MM.1S (cell line): ENCODE results near the gene TRAPPC1.

Experiments
- DNase-seq: peaks from one replicate; pipeline ENCODE4 v3.0.0-alpha.2; 2015
- H2AFZ ChIP-seq: fragments of 300-600 bp; sonication (generic); 2 replicates; pipeline ENCODE4 v1.6.0; 2016; ENCODE audit warnings: antibody characterized with exemption, low read length
- H3F3A ChIP-seq: fragments of 300-600 bp; sonication (generic); 2 replicates; pipeline ENCODE4 v1.6.1; 2016; ENCODE audit warnings: mild to moderate bottlenecking, antibody characterized with exemption, low read length, moderate library complexity, mixed read lengths; ENCODE audit not compliant: insufficient read depth
- H3K27ac ChIP-seq: fragments of 300-600 bp; sonication (generic); 2 replicates; pipeline ENCODE4 v1.5.1; 2016; ENCODE audit warnings: mild to moderate bottlenecking, low read length
- H3K27me3 ChIP-seq: fragments of 300-600 bp; sonication (generic); replicated peaks from 2 replicates; pipeline ENCODE4 v1.6.0; 2016; ENCODE audit warnings: low read length; ENCODE audit not compliant: insufficient read depth
- H3K36me3 ChIP-seq: fragments of 300-600 bp; sonication (generic); replicated peaks from 2 replicates; pipeline ENCODE4 v1.6.1; 2016; ENCODE audit warnings: mild to moderate bottlenecking, low read length, mixed read lengths; ENCODE audit not compliant: insufficient read depth
- H3K4me1 ChIP-seq: fragments of 300-600 bp; sonication (generic); 2 replicates; pipeline ENCODE4 v1.6.1; 2016; ENCODE audit warnings: low read length, mixed read lengths
- H3K4me2 ChIP-seq: fragments of 300-600 bp; sonication (generic); 2 replicates; pipeline ENCODE4 v1.6.0; 2016; ENCODE audit warnings: low read depth, low read length
- H3K4me3 ChIP-seq: fragments of 300-600 bp; sonication (generic); 2 replicates; pipeline ENCODE4 v1.5.1; 2016; ENCODE audit warnings: low read length, mixed read lengths
- H3K79me2 ChIP-seq: fragments of 300-600 bp; sonication (generic); 2 replicates; pipeline ENCODE4 v1.6.1; 2016; ENCODE audit warnings: mixed run types, low read length, mixed read lengths
- H3K9ac ChIP-seq: fragments of 300-600 bp; sonication (generic); 2 replicates; pipeline ENCODE4 v1.6.1; 2016; ENCODE audit warnings: low read length, mixed read lengths
- H3K9me2 ChIP-seq: fragments of 300-600 bp; sonication (generic); replicated peaks from 2 replicates; pipeline ENCODE4 v1.6.1; 2016; ENCODE audit warnings: mild to moderate bottlenecking, low read length, mixed read lengths; ENCODE audit not compliant: insufficient read depth
- H3K9me3 ChIP-seq: fragments of 300-600 bp; sonication (generic); replicated peaks from 2 replicates; pipeline ENCODE4 v1.6.1; 2016; ENCODE audit warnings: mild to moderate bottlenecking, low read length, mixed read lengths; ENCODE audit not compliant: insufficient read depth
- H4K20me1 ChIP-seq: fragments of 300-600 bp; sonication (generic); 2 replicates; pipeline ENCODE4 v1.6.1; 2016; ENCODE audit warnings: mild to moderate bottlenecking, low read length, moderate library complexity, mixed read lengths; ENCODE audit not compliant: insufficient read depth
- EZH2 ChIP-seq: fragments of 300-600 bp; sonication (generic); optimal IDR thresholded peaks from 2 replicates; pipeline ENCODE3; 2017; ENCODE audit warnings: low read depth, mild to moderate bottlenecking, antibody characterized with exemption, low read length, mixed read lengths
- EZH2phosphoT487 ChIP-seq: fragments of 300-600 bp; sonication (generic); IDR thresholded peaks from 2 replicates; pipeline ENCODE4 v1.6.1; 2018; ENCODE audit warnings: antibody characterized with exemption, low read length
- TF ChIP-seq, protein P1 (sequence below): fragments of 300-600 bp; sonication (generic); IDR thresholded peaks from 2 replicates; pipeline ENCODE4 v1.5.1; 2016; ENCODE audit warnings: antibody characterized with exemption, low read length, mixed read lengths

The TRAPPC1 gene

DNA sequence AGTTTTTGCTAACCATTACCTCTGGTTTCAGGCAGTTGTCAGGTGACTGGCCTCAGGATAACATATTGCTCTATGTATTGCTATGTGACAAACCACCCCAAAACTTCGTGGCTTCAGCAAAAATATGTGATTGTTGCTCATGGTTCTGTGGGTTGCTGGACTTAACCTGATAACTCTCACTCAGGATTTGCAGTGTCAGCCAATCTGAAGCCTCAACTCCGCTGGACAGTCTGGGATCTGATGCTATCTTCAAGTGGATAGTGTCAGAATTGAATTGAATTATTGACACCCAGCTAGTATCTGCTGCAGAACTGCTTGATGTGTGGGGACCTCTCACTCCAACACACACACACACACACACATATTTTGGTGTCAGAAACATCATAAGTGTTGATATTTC is 36.0 kb upstream of the TRAPPC1 start:
- no peak overlapping the region for H3K27ac ChIP-seq
- H3K27me3 ChIP-seq: peaks cover 17% of the 10 kb centered on the region
- H3K36me3 ChIP-seq: no peaks in the 10 kb centered on the region
- no peak overlapping the region for H3K4me3 ChIP-seq
- no peaks in the 10 kb centered on the region for H3K4me1 ChIP-seq
- no peaks in the 10 kb centered on the region for H4K20me1 ChIP-seq
- H3K79me2 ChIP-seq: no peaks in the 10 kb centered on the region
- H3K9ac ChIP-seq: no peak overlapping the region
- H2AFZ ChIP-seq: no peak overlapping the region
- no peak for TF ChIP-seq EZH2phosphoT487
- TF ChIP-seq EZH2: no peak
- TF ChIP-seq, protein P1, sequence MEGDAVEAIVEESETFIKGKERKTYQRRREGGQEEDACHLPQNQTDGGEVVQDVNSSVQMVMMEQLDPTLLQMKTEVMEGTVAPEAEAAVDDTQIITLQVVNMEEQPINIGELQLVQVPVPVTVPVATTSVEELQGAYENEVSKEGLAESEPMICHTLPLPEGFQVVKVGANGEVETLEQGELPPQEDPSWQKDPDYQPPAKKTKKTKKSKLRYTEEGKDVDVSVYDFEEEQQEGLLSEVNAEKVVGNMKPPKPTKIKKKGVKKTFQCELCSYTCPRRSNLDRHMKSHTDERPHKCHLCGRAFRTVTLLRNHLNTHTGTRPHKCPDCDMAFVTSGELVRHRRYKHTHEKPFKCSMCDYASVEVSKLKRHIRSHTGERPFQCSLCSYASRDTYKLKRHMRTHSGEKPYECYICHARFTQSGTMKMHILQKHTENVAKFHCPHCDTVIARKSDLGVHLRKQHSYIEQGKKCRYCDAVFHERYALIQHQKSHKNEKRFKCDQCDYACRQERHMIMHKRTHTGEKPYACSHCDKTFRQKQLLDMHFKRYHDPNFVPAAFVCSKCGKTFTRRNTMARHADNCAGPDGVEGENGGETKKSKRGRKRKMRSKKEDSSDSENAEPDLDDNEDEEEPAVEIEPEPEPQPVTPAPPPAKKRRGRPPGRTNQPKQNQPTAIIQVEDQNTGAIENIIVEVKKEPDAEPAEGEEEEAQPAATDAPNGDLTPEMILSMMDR: no peak
- 0 out of 2 replicates have a peak, but pooled peaks cover 2% of the 10 kb centered on the region for H3F3A ChIP-seq
- DNase-seq: no peak
- no peak overlapping the region for H3K4me2 ChIP-seq
- no peaks in the 10 kb centered on the region for H3K9me2 ChIP-seq
- H3K9me3 ChIP-seq: no peaks in the 10 kb centered on the region

DNA sequence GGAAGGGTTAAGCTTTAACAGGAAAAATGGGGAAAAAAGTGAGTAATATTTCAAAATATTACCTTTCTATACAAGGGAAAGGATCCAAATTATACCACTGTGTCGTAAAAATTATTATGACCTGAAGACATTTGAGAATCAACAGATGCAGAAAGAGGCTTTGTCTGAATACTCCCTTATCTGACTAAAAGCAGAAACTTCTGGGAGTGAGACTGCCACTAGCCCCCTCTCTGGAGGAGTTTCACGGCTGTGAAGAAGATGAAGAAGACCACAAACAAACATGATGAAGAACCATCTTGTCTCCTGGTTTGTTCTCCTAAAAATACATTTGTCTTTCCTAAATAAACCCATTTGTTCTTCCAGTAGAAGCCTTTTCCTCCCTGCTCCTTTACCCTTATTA is 29.7 kb upstream of the TRAPPC1 start:
- Histone ChIP-seq H3K27me3 (peaks cover 6% of the 10 kb centered on the region; the same call in 1 of the 2 replicates), H3K9ac (no peak overlapping the region)

DNA sequence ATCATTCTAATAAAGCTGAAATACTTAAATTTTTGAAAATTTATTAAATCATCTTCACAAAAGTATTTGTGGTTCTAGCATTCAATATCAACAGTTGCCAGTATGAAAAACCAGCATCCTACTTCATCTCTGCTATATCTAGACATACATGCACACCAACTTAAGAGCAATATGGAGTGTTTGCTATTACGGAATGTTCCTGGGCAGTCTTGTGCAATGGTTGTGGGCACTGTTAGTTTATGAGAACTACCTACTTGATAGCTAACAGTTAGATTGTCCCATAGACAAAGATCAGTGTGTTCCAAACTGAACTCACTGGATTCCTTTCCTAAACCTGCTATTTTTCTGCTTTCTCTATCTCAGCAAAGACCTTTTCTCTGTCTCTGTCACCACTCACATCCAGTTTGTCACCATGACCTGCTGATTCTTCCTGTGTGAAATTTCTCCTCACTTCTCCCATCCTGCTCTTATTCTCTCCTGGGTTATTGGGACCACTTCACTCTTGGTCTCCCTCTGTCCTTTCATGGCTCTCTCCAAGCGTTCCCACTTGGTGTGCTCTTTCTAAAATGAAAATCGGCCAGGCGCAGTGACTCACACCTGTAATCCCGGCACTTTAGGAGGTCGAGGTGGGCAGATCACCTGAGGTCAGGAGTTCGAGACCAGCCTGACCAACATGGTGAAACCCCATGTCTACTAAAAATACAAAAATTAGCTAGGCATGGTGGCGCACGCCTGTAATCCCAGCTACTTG is 27.9 kb upstream of the TRAPPC1 start:
- no peaks in the 10 kb centered on the region for H3K4me1 ChIP-seq
- no peaks in the 10 kb centered on the region; the same call in 1 of the 2 replicates for H3K27me3 ChIP-seq
- TF ChIP-seq, protein P1: no peak
- TF ChIP-seq EZH2: no peak
- TF ChIP-seq EZH2phosphoT487: no peak

More for the DNA sequence above, 29.7 kb upstream of the TRAPPC1 start:
- no peak overlapping the region for H3K4me2 ChIP-seq
- H3K4me1 ChIP-seq: no peaks in the 10 kb centered on the region
- H3K36me3 ChIP-seq: no peaks in the 10 kb centered on the region
- no peaks in the 10 kb centered on the region for H3K9me3 ChIP-seq
- no peaks in the 10 kb centered on the region for H4K20me1 ChIP-seq
- H3K79me2 ChIP-seq: no peaks in the 10 kb centered on the region
- no peak overlapping the region for H2AFZ ChIP-seq
- H3F3A ChIP-seq: 0 out of 2 replicates have a peak, but pooled peaks cover 2% of the 10 kb centered on the region
- H3K27ac ChIP-seq: no peak overlapping the region
- no peak for DNase-seq
- no peak overlapping the region for H3K4me3 ChIP-seq
- TF ChIP-seq, protein P1: no peak
- TF ChIP-seq EZH2phosphoT487: no peak
- TF ChIP-seq EZH2: no peak
- no peaks in the 10 kb centered on the region for H3K9me2 ChIP-seq

More for the DNA sequence above, 27.9 kb upstream of the TRAPPC1 start:
- Histone ChIP-seq H3K4me3 (no peak overlapping the region), H3K9ac (no peak overlapping the region), H3K9me2 (no peaks in the 10 kb centered on the region), H3F3A (no peaks in the 10 kb centered on the region), H4K20me1 (no peaks in the 10 kb centered on the region), H3K27ac (no peak overlapping the region), H3K36me3 (no peaks in the 10 kb centered on the region), H2AFZ (no peak overlapping the region), H3K9me3 (no peaks in the 10 kb centered on the region), H3K4me2 (no peak overlapping the region), H3K79me2 (no peaks in the 10 kb centered on the region)
- DNase-seq: no peak
